ENCODE measurements around the gene TMPRSS3.

Gene TMPRSS3

DNA sequence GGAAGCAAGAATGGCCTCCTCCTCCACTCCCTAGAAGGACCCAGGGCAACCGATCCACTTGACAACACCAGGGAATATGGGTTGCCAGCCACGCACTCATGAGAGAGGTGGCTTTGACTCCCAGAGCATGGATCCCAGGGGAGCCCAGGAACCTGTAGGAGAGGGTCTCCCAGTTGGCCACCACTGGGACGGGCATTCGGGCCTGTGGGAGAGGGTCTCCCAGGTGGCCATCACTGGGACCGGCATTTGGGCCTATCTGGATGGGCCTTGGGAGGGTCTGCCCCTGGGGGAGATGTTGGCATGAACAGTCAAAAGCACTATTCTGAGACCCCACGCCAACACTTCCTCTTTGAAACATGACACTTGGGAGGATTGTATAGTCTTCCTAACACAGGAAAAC, 30.1 kb downstream of the TMPRSS3 start:
- TF ChIP-seq CTCF (IDR thresholded peaks at IDR 0.05), result no peak
- no peaks in the 10 kb centered on the region for H3K79me2 ChIP-seq
- no peak overlapping the region for H2AFZ ChIP-seq
- no peaks in the 10 kb centered on the region for H3K27me3 ChIP-seq (ENCODE audit: control insufficient read depth, insufficient read depth, low read length)
- H3K9ac ChIP-seq, result no peak overlapping the region
- no peak overlapping the region for H3K4me2 ChIP-seq (ENCODE audit: low read length)
- no peaks in the 10 kb centered on the region for H3K9me3 ChIP-seq (ENCODE audit: control insufficient read depth, low read length)
- no peaks in the 10 kb centered on the region for H3K4me1 ChIP-seq
- no peak overlapping the region for H3K4me3 ChIP-seq (ENCODE audit: low read depth, low read length)
- no peak overlapping the region for H3K27ac ChIP-seq
- H3K36me3 ChIP-seq (ENCODE audit: control insufficient read depth, insufficient read depth, low read length), result no peaks in the 10 kb centered on the region

DNA sequence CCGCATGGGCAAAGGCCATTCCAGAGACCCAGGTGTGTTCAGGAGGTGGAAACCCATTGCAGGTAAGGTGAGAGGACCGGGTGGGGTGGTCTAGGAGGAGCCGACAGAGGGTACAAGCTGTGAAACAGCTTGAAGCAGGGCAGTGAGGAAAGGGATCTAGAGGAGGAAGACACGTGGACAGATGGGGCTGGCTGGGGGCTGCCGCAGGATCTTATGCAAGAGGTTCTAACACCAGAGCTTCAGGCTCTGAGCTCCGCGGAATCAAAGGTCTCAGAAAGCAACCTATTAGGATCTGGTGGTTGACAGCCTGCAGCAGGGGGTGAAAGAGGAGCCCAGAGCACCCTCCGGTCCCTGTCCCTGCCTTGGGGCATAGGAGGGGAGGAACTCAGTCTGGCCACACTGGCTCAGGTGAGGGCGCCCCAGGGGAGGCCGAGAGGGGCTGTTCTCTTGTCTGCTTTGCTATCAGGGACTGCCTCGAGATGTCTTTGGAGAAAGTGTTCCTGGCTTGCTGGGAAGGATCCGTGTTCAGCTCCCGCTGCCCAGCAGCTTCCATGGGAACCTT, 31.5 kb downstream of the TMPRSS3 start:
- H3K79me2 ChIP-seq, result no peaks in the 10 kb centered on the region
- H3K36me3 ChIP-seq (ENCODE audit: control insufficient read depth, insufficient read depth, low read length), result no peaks in the 10 kb centered on the region
- no peak overlapping the region for H3K9ac ChIP-seq
- no peaks in the 10 kb centered on the region for H3K27me3 ChIP-seq (ENCODE audit: control insufficient read depth, insufficient read depth, low read length)
- no peak overlapping the region for H3K27ac ChIP-seq
- no peaks in the 10 kb centered on the region for H3K9me3 ChIP-seq (ENCODE audit: control insufficient read depth, low read length)
- H3K4me1 ChIP-seq, result no peaks in the 10 kb centered on the region
- H3K4me2 ChIP-seq (ENCODE audit: low read length), result no peak overlapping the region
- H3K4me3 ChIP-seq (ENCODE audit: low read depth, low read length), result no peak overlapping the region
- no peak for TF ChIP-seq CTCF (IDR thresholded peaks at IDR 0.05)
- H2AFZ ChIP-seq, result no peak overlapping the region

DNA sequence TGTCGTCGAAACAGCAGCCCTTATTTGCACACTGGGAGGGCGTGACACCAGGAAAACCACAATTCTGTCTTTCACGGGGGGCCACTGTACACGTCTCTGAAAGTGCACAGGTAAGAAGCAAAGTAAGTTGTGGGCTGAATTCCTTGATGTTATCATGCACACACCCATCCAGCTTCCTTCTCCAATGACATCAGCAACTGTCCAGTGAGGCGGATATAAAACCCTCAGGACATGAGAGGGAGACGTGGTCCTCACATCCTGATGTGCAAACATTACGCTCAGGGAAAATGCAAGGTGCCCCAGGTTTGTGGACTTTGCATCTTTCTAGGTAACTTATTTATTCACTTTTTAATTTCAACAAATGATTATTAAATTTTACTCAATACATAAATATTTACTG, 32.5 kb downstream of the TMPRSS3 start:
- no peak overlapping the region for H3K4me3 ChIP-seq (ENCODE audit: low read depth, low read length)
- H3K9me3 ChIP-seq (ENCODE audit: control insufficient read depth, low read length), result no peaks in the 10 kb centered on the region
- TF ChIP-seq CTCF (IDR thresholded peaks at IDR 0.05), result no peak
- H3K4me1 ChIP-seq, result no peaks in the 10 kb centered on the region
- H3K79me2 ChIP-seq, result no peaks in the 10 kb centered on the region
- H3K27ac ChIP-seq, result no peak overlapping the region
- H3K9ac ChIP-seq, result no peak overlapping the region
- no peak overlapping the region for H2AFZ ChIP-seq
- no peaks in the 10 kb centered on the region for H3K27me3 ChIP-seq (ENCODE audit: control insufficient read depth, insufficient read depth, low read length)
- no peak overlapping the region for H3K4me2 ChIP-seq (ENCODE audit: low read length)
- H3K36me3 ChIP-seq (ENCODE audit: control insufficient read depth, insufficient read depth, low read length), result no peaks in the 10 kb centered on the region

- Histone ChIP-seq H3K4me3 (ENCODE audit: low read depth, low read length) (no peak overlapping the region), H3K79me2 (no peaks in the 10 kb centered on the region), H3K4me2 (ENCODE audit: low read length) (no peak overlapping the region), H3K4me1 (no peaks in the 10 kb centered on the region), H3K9me3 (ENCODE audit: control insufficient read depth, low read length) (no peaks in the 10 kb centered on the region), H3K9ac (no peak overlapping the region), H3K27ac (no peak overlapping the region), H3K27me3 (ENCODE audit: control insufficient read depth, insufficient read depth, low read length) (no peaks in the 10 kb centered on the region), H2AFZ (no peak overlapping the region), H3K36me3 (ENCODE audit: control insufficient read depth, insufficient read depth, low read length) (no peaks in the 10 kb centered on the region)
- TF ChIP-seq CTCF (IDR thresholded peaks at IDR 0.05), result no peak
These were observed 33.2 kb downstream of the TMPRSS3 start for GRCh38 chr21:42362700-42363099.

- Histone ChIP-seq H3K4me3 (ENCODE audit: low read depth, low read length) (no peak overlapping the region), H3K36me3 (ENCODE audit: control insufficient read depth, insufficient read depth, low read length) (no peaks in the 10 kb centered on the region), H3K9me3 (ENCODE audit: control insufficient read depth, low read length) (no peaks in the 10 kb centered on the region), H3K79me2 (no peaks in the 10 kb centered on the region), H3K9ac (no peak overlapping the region), H3K27me3 (ENCODE audit: control insufficient read depth, insufficient read depth, low read length) (no peaks in the 10 kb centered on the region), H3K4me1 (no peaks in the 10 kb centered on the region), H3K27ac (no peak overlapping the region), H3K4me2 (ENCODE audit: low read length) (no peak overlapping the region), H2AFZ (no peak overlapping the region)
- no peak for TF ChIP-seq CTCF (IDR thresholded peaks at IDR 0.05)
These were observed 33.7 kb downstream of the TMPRSS3 start for GRCh38 chr21:42362198-42362597.

Data from parathyroid adenoma (tissue), 2 donors.